ENCODE results near the gene MBNL1. TPM values are rescaled to one million over a fixed set of nuclear protein-coding genes. Genes with fewer than 3 reads are reported as not detected.
"Not testable (repeated sequence)": the region's sequence is repeated elsewhere in the genome, so short reads cannot be mapped to it uniquely, and the experiment has no call there.

MBNL1 gene
- total RNA-seq, 1 donor from 2014 or later = 719 TPM

- no peak for DNase-seq (ENCODE audit: low spot score)
These were observed 50.5 kb downstream of the MBNL1 start for GRCh38 chr3:152319256-152319655.

GRCh38 chr3:152319831-152320617, 51.3 kb downstream of the MBNL1 start:
- DNase-seq (ENCODE audit: low spot score) = peak; percentile 37

GRCh38 chr3:152321200-152321954, 52.6 kb downstream of the MBNL1 start:
- DNase-seq (ENCODE audit: low spot score) = no peak

- DNase-seq (ENCODE audit: low spot score) = no peak
These were observed 53.2 kb downstream of the MBNL1 start for GRCh38 chr3:152321955-152322377.

GRCh38 chr3:152322756-152323155, 54.0 kb downstream of the MBNL1 start:
- DNase-seq (ENCODE audit: low spot score) = no peak

- DNase-seq (ENCODE audit: low spot score) = no peak
These were observed 55.1 kb downstream of the MBNL1 start for GRCh38 chr3:152323834-152324233.

GRCh38 chr3:152325136-152325535, 56.4 kb downstream of the MBNL1 start:
- DNase-seq (ENCODE audit: low spot score) = no peak

GRCh38 chr3:152327203-152327602, 58.5 kb downstream of the MBNL1 start:
- no peak for DNase-seq (ENCODE audit: low spot score)

- DNase-seq (ENCODE audit: low spot score) = peak; percentile 78
These were observed 60.1 kb downstream of the MBNL1 start for GRCh38 chr3:152328841-152329240.

- peak; percentile 38 for DNase-seq (ENCODE audit: low spot score)
These were observed 61.8 kb downstream of the MBNL1 start for GRCh38 chr3:152330559-152330958.

- peak; percentile 77 for DNase-seq (ENCODE audit: low spot score)
These were observed 62.4 kb downstream of the MBNL1 start for GRCh38 chr3:152331018-152331541.

- no peak for DNase-seq (ENCODE audit: low spot score)
These were observed 63.3 kb downstream of the MBNL1 start for GRCh38 chr3:152331998-152332397.

GRCh38 chr3:152333928-152334327, 65.2 kb downstream of the MBNL1 start:
- no peak for DNase-seq (ENCODE audit: low spot score)

- no peak for DNase-seq (ENCODE audit: low spot score)
These were observed 66.0 kb downstream of the MBNL1 start for GRCh38 chr3:152334761-152335160.

- no peak for DNase-seq (ENCODE audit: low spot score)
These were observed 66.5 kb downstream of the MBNL1 start for GRCh38 chr3:152335273-152335672.

GRCh38 chr3:152337337-152337736, 68.6 kb downstream of the MBNL1 start:
- not testable (repeated sequence) for DNase-seq (ENCODE audit: low spot score)

GRCh38 chr3:152338159-152338720, 69.5 kb downstream of the MBNL1 start:
- DNase-seq (ENCODE audit: low spot score) = no peak

GRCh38 chr3:152339881-152340505, 71.3 kb downstream of the MBNL1 start:
- no peak for DNase-seq (ENCODE audit: low spot score)

GRCh38 chr3:152345233-152345632, 76.5 kb downstream of the MBNL1 start:
- DNase-seq (ENCODE audit: low spot score) = no peak

- DNase-seq (ENCODE audit: low spot score) = no peak
These were observed 77.3 kb downstream of the MBNL1 start for GRCh38 chr3:152346058-152346457.

- DNase-seq (ENCODE audit: low spot score) = no peak
These were observed 78.0 kb downstream of the MBNL1 start for GRCh38 chr3:152346740-152347139.
